Activated B cell treated with CpG ODN at 0.5 μM for 24 hours (primary cell): ENCODE measurements around the gene KCNQ1OT1. TPM values are rescaled to one million over a fixed set of nuclear protein-coding genes. Genes with fewer than 3 reads are reported as not detected.

Experiments used
- ATAC-seq: fragments of 200-7000 bp; cut with Tn5 transposase; one replicate; pipeline ENCODE4 v1.10.0; 2021; ENCODE audit warnings: low read depth, mild to moderate bottlenecking, moderate library complexity
- CTCF ChIA-PET: fragments of 350-600 bp; sonication (Branson Sonifier 250); formaldehyde crosslinking; loops from one replicate; lab custom pipeline; 2021; ENCODE audit warnings: antibody characterized with exemption; lab: Charles Lee
- POLR2A ChIA-PET: fragments of 350-600 bp; sonication (Branson Sonifier 250); formaldehyde crosslinking; loops from one replicate; lab custom pipeline; 2021; ENCODE audit warnings: antibody characterized with exemption; lab: Charles Lee
- DNase-seq: peaks from one replicate; pipeline ENCODE4 v3.0.0; 2022
- H3K27ac Mint-ChIP-seq: one replicate; pipeline ENCODE4 v1.8.0; 2020; ENCODE audit warnings: mixed read lengths
- H3K27me3 Mint-ChIP-seq: one replicate; pipeline ENCODE4 v1.8.0; 2021; ENCODE audit warnings: mixed read lengths
- H3K36me3 Mint-ChIP-seq: one replicate; pipeline ENCODE4 v1.8.0; 2021; ENCODE audit warnings: low read depth, mixed read lengths
- H3K4me1 Mint-ChIP-seq: one replicate; pipeline ENCODE4 v1.8.0; 2021; ENCODE audit warnings: mixed read lengths
- H3K4me3 Mint-ChIP-seq: one replicate; pipeline ENCODE4 v1.8.0; 2020; ENCODE audit warnings: mild to moderate bottlenecking, mixed read lengths
- H3K9me3 Mint-ChIP-seq: one replicate; pipeline ENCODE4 v1.8.0; 2020; ENCODE audit warnings: mixed read lengths
- CTCF ChIP-seq: fragments of 200-600 bp; IDR thresholded peaks from one replicate; pipeline ENCODE4 v1.8.0; 2022; ENCODE audit warnings: antibody characterized with exemption, mild to moderate bottlenecking
- intact Hi-C: fragments of 100-400 bp; cut with micrococcal nuclease; formaldehyde crosslinking; loops from one replicate; pipeline ENCODE4 v1.15.1; 2024
- total RNA-seq: library from RNA; stranded (reverse); gene quantifications from 2 replicates; pipeline ENCODE4 v1.2.3, GENCODE V29; 2022

The KCNQ1OT1 gene
- total RNA-seq, 1 donor from 2014 or later = 1.2 TPM

GRCh38 chr11:2650343-2650867 is 49.4 kb downstream of the KCNQ1OT1 start:
- no peak for ATAC-seq
- peaks cover 28% of the 10 kb centered on the region for H3K9me3 Mint-ChIP-seq
- POLR2A ChIA-PET = no interaction called here

GRCh38 chr11:2649848-2650247 is 49.9 kb downstream of the KCNQ1OT1 start:
- H3K4me3 Mint-ChIP-seq = no peak overlapping the region
- CTCF ChIA-PET = no interaction called here
- no peak overlapping the region for H3K27ac Mint-ChIP-seq
- peaks cover 28% of the 10 kb centered on the region for H3K9me3 Mint-ChIP-seq
- POLR2A ChIA-PET = no interaction called here
- H3K4me1 Mint-ChIP-seq = no peaks in the 10 kb centered on the region
- intact Hi-C loops = no loop called here
- ATAC-seq (no peak), DNase-seq (no peak)
- TF ChIP-seq CTCF = no peak
- no peaks in the 10 kb centered on the region for H3K27me3 Mint-ChIP-seq
- H3K36me3 Mint-ChIP-seq = peaks cover 51% of the 10 kb centered on the region

More at GRCh38 chr11:2650343-2650867, 49.4 kb downstream of the KCNQ1OT1 start:
- H3K4me1 Mint-ChIP-seq = no peaks in the 10 kb centered on the region
- DNase-seq = no peak
- no peak overlapping the region for H3K4me3 Mint-ChIP-seq
- no peak overlapping the region for H3K27ac Mint-ChIP-seq
- no peak for TF ChIP-seq CTCF
- CTCF ChIA-PET = no interaction called here
- no peaks in the 10 kb centered on the region for H3K27me3 Mint-ChIP-seq
- peaks cover 48% of the 10 kb centered on the region for H3K36me3 Mint-ChIP-seq
- intact Hi-C loops = no loop called here

GRCh38 chr11:2649400-2649799 is 50.4 kb downstream of the KCNQ1OT1 start:
- CTCF ChIA-PET = no interaction called here
- intact Hi-C loops = no loop called here
- Mint-ChIP-seq H3K27ac (no peak overlapping the region), H3K4me3 (no peak overlapping the region), H3K4me1 (no peaks in the 10 kb centered on the region), H3K36me3 (peaks cover 52% of the 10 kb centered on the region), H3K9me3 (peaks cover 32% of the 10 kb centered on the region), H3K27me3 (no peaks in the 10 kb centered on the region)
- no peak for TF ChIP-seq CTCF
- POLR2A ChIA-PET = no interaction called here
- no peak for DNase-seq
- ATAC-seq = no peak

- Mint-ChIP-seq H3K9me3 (peaks cover 44% of the 10 kb centered on the region), H3K27me3 (no peaks in the 10 kb centered on the region), H3K4me3 (no peak overlapping the region), H3K4me1 (no peaks in the 10 kb centered on the region), H3K36me3 (peaks cover 58% of the 10 kb centered on the region), H3K27ac (no peak overlapping the region)
- no peak for TF ChIP-seq CTCF
- POLR2A ChIA-PET = no interaction called here
- CTCF ChIA-PET = no interaction called here
- DNase-seq (no peak), ATAC-seq (no peak)
- intact Hi-C loops = no loop called here
These were observed 51.8 kb downstream of the KCNQ1OT1 start for GRCh38 chr11:2647953-2648352.

- CTCF ChIA-PET = no interaction called here
- ATAC-seq = no peak
- Mint-ChIP-seq H3K36me3 (peaks cover 61% of the 10 kb centered on the region), H3K27ac (no peak overlapping the region), H3K4me3 (no peak overlapping the region), H3K9me3 (peaks cover 50% of the 10 kb centered on the region), H3K4me1 (no peaks in the 10 kb centered on the region), H3K27me3 (no peaks in the 10 kb centered on the region)
- TF ChIP-seq CTCF = no peak
- intact Hi-C loops = no loop called here
- POLR2A ChIA-PET = no interaction called here
- DNase-seq = no peak
These were observed 52.6 kb downstream of the KCNQ1OT1 start for GRCh38 chr11:2647167-2647566.
